ENCODE results near the gene SERTAD3. TPM values are rescaled to one million over a fixed set of nuclear protein-coding genes. Genes with fewer than 3 reads are reported as not detected.

Gene SERTAD3
- total and polyA plus RNA-seq, 2 of the 4 experiments (the other 2 are of a cell fraction), result 20.5 to 23.3 TPM

- no peak overlapping the region for H3K56ac ChIP-seq (ENCODE audit: extremely low read depth, insufficient read depth, low read length)
- no peak overlapping the region for H3K18ac ChIP-seq (ENCODE audit: low read depth, low read length)
- H3K4me1 ChIP-seq (ENCODE audit: control insufficient read depth, insufficient read depth, low read length), result no peaks in the 10 kb centered on the region
- H4K8ac ChIP-seq (ENCODE audit: low read depth in 2 of 2, low read length in 2 of 2), result no peak overlapping the region
- peaks cover 6% of the 10 kb centered on the region; the same call in 1 of the 2 replicates for H3K9me1 ChIP-seq (ENCODE audit: insufficient read depth, low read length)
- H2AFZ ChIP-seq (replicated peaks; ENCODE audit: low read length, poor library complexity), result no peak overlapping the region
- no peak overlapping the region for H3K23ac ChIP-seq (ENCODE audit: low read depth, low read length)
- H3K27me3 ChIP-seq (ENCODE audit: control insufficient read depth, insufficient read depth, low read length), result no peaks in the 10 kb centered on the region
- no peak overlapping the region for H3K4ac ChIP-seq (ENCODE audit: low read depth, low read length)
- H3K27ac ChIP-seq (ENCODE audit: insufficient read depth, low read length), result no peak overlapping the region
- H4K20me1 ChIP-seq (ENCODE audit: insufficient read depth, low read length), result no peaks in the 10 kb centered on the region
- H3K79me1 ChIP-seq (ENCODE audit: low read depth in 1 of 2, low read length in 2 of 2), result no peaks in the 10 kb centered on the region
- no peak overlapping the region for H4K5ac ChIP-seq (ENCODE audit: low read depth, low read length)
- H2BK15ac ChIP-seq (ENCODE audit: low read depth, low read length), result no peak overlapping the region
- ChIA-PET CTCF (no interaction called here), POLR2A (ENCODE audit: unreplicated experiment) (no interaction called here)
- no peak overlapping the region for H2AK5ac ChIP-seq (ENCODE audit: low read depth, low read length)
- H3K4me3 ChIP-seq (ENCODE audit: insufficient read depth, low read depth, low read length), result no peak overlapping the region
- no peak overlapping the region for H2BK20ac ChIP-seq (ENCODE audit: low read depth, low read length)
- H2BK5ac ChIP-seq (ENCODE audit: low read depth, low read length, poor library complexity, severe bottlenecking), result no peak overlapping the region
- peak overlapping the region; percentile 55 for H2AK9ac ChIP-seq (replicated peaks; ENCODE audit: low read depth, low read length, poor library complexity)
- H3K14ac ChIP-seq (replicated peaks; ENCODE audit: low read depth, low read length), result no peak overlapping the region
- dilution Hi-C loops (cut with HindIII; ENCODE audit: low sequenced_read_pairs, unreplicated experiment) (no loop called here), intact Hi-C loops (cut with micrococcal nuclease) (no loop called here), in situ Hi-C loops (cut with MboI; ENCODE audit: low sequenced_read_pairs) (no loop called here)
- no peak for DNase-seq
- H3K9ac ChIP-seq (ENCODE audit: low read depth, low read length), result no peak overlapping the region
- TF ChIP-seq RFX5 (IDR thresholded peaks at IDR 0.05; ENCODE audit: low read depth, low read length) (no peak), POLR2A (IDR thresholded peaks at IDR 0.05; ENCODE audit: low read depth, low read length) (no peak), BHLHE40 (IDR thresholded peaks at IDR 0.05; ENCODE audit: low read depth, low read length) (no peak), ELK1 (IDR thresholded peaks at IDR 0.05; ENCODE audit: borderline replicate concordance, low read depth, low read length) (no peak), CHD1 (IDR thresholded peaks at IDR 0.05; ENCODE audit: low read depth, low read length) (no peak), MXI1 (IDR thresholded peaks at IDR 0.05; ENCODE audit: borderline replicate concordance, low read depth, low read length) (no peak), SMC3 (IDR thresholded peaks at IDR 0.05; ENCODE audit: low read depth, low read length) (no peak), RAD21 (IDR thresholded peaks at IDR 0.05; ENCODE audit: low read length) (no peak), CEBPB (IDR thresholded peaks at IDR 0.05; ENCODE audit: low read depth, low read length) (no peak)
- H3K36me3 ChIP-seq (ENCODE audit: control insufficient read depth, insufficient read depth, low read length), result no peaks in the 10 kb centered on the region
- no peak for ATAC-seq (ENCODE audit: low read depth)
- no peak overlapping the region for H3K4me2 ChIP-seq (ENCODE audit: low read depth, low read length)
- no peaks in the 10 kb centered on the region for H3K9me3 ChIP-seq (ENCODE audit: control insufficient read depth, insufficient read depth, low read length)
- no peak overlapping the region for H4K91ac ChIP-seq (ENCODE audit: insufficient read depth, low read depth, low read length)
- no TSS peak for BruUV-seq (replicated peaks)
- no peak overlapping the region for H2BK120ac ChIP-seq (ENCODE audit: low read depth, low read length)
- 64% methylated on average over 6 of the region's 16 CpGs; no CpG with 5 or more reads in 1 of the 2 experiments for WGBS, 2 experiments (ENCODE audit: extremely low coverage in 2 of 2, insufficient read length in 1 of 2)
These were observed 32.9 kb downstream of the SERTAD3 start for GRCh38 chr19:40411125-40411842.

Measured in IMR-90 (cell line).